OCI-LY7 (cell line): ENCODE results near the gene IL17RA.
"Not testable (repeated sequence)": the region's sequence is repeated elsewhere in the genome, so short reads cannot be mapped to it uniquely, and the experiment has no call there.

Source experiments
- CTCF ChIP-seq: fragments of 200-600 bp; sonication (generic); conservative IDR thresholded peaks from 2 replicates; pipeline ENCODE4 v1.5.1; 2014; ENCODE audit warnings: mild to moderate bottlenecking, antibody characterized with exemption, low read length, moderate library complexity, mixed read lengths
- EZH2phosphoT487 ChIP-seq: fragments of 200-600 bp; sonication (generic); IDR thresholded peaks from 2 replicates; pipeline ENCODE4 v1.6.1; 2018; ENCODE audit warnings: low read depth, borderline replicate concordance, mild to moderate bottlenecking, mixed run types, antibody characterized with exemption, low read length, moderate library complexity, mixed read lengths

- not testable (repeated sequence) for TF ChIP-seq CTCF, EZH2phosphoT487
Measured at GRCh38 chr22:17036842-17037711, 47.7 kb upstream of the IL17RA start.
